ENCODE data around the gene ANKS1B.
"Not testable (repeated sequence)": the region's sequence is repeated elsewhere in the genome, so short reads cannot be mapped to it uniquely, and the experiment has no call there.

The ANKS1B gene

GRCh38 chr12:99758997-99759396 is 225.7 kb downstream of the ANKS1B start:
- DNase-seq (ENCODE audit: low read depth), result no peak

- no peak for DNase-seq (ENCODE audit: low read depth)
Measured at GRCh38 chr12:99752740-99753139, 232.0 kb downstream of the ANKS1B start.

- DNase-seq (ENCODE audit: low read depth), result no peak
Measured at GRCh38 chr12:99746538-99746937, 238.2 kb downstream of the ANKS1B start.

GRCh38 chr12:99745895-99746294 is 238.8 kb downstream of the ANKS1B start:
- DNase-seq (ENCODE audit: low read depth), result no peak

DNA sequence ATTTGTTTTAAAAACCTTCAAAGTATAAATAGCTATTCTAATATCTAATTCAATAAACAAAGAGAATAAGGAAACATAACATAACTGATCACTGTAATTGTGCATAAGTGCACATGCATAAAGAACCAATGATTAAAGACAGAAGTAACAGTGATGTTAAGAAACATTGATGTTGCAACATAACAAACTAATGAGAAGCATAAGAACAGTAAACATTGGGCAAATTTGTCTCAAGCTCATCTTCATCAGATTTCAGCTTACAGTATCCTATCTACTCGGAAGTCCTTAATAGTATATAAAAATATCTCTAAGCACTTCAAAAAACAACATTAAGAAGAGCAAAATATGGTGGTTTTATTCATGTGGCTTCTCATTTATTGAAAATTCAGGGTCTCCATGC is 239.6 kb downstream of the ANKS1B start:
- no peak for DNase-seq (ENCODE audit: low read depth)

GRCh38 chr12:99736760-99737269 is 247.9 kb downstream of the ANKS1B start:
- DNase-seq (ENCODE audit: low read depth), result no peak

DNA sequence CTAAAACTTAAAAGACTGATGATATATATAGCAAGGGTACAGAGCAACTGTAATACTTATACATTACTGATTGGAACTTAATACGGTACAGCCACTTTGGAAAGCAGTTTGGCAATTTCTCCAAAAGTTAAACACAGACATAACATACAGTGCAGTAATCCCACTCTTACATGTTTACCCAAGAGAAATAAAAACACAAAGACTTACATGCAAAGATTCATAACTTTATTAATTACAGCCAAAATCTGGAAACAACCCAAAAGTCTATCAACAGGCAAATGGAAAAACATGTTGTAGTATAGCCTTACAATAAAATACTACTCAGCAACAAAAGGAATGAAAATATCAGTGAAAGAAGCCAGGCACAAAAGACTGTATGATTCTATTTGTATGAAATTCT is 252.6 kb downstream of the ANKS1B start:
- no peak for DNase-seq (ENCODE audit: low read depth)

DNA sequence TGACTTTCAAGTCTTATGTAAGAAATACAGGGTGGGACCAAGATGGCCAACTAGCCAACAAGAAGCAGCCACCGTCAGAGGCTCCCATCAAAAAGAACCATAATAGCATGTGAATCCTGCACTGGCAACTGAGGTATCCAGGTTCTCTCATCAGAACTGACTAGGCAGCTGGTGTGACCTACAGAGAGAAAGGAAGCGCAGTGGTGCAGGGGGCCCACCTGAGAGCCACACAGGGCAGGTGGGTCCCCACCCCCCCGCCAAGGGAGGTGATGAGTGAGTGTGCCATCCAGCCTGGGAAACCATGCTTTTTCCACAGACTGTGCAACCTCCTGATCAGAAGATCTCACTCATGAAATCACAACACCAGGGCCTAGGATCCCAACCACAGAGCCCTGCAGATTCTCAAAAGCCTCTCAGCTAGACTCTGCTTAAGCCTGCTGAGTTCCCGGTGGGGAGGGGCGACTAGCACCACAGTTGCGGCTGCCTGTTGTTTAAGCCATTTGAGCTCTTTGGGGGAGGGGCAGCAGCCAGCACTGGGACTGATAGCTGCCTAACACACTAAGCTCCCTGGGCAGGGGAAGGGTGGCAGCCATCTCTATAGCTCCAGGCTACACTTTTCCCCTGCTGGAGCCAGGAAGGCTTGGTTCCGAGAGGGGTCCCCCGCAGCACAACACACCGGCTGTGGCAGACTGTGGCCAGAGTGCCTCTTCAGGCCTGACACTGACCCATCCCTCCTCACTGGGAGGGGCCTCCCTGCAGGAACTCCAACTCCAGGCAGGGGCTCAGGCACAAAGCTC is 261.8 kb downstream of the ANKS1B start:
- DNase-seq (ENCODE audit: low read depth), result no peak

DNA sequence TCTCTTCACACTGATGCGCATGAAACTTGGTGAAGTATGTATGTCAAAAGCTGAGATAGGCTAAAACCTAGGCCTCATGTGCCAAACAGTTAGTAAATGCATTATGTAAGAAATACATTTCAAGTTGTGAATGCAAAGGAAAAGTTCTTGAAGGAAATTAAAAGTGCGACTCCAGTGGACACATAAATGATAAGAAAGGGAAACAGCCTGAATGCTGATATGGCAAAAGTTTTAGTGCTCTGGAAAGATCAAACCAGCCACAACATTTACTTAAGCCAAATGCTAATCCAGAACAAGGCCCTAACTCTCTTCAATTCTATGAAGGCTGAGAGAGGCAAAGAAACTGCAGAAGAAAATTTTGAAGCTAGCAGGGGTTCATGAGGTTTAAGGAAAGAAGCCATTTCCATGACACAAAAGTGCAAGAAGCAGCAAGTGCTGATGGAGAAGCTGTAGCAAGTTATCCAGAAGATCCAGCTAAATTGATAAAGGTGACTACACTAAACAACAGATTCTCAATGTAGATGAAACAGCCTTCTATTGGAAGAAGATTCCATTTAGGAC is 262.9 kb downstream of the ANKS1B start:
- no peak for DNase-seq (ENCODE audit: low read depth)

DNA sequence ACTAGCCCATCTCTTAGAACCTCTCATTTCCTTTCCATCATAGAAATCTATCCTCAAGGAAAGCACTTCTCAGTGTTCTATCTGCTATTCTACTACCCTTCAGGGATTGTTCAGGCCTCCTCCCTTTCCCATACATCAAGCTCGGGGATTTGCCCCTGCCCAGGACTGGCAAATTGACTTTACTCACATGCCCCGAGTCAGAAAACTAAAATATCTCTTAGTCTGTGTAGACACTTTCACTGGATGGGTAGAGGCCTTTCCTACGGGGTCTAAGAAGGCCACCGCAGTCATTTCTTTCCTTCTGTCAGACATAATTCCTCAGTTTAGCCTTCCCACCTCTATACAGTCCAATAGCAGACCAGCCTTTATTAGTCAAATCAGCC is 264.7 kb downstream of the ANKS1B start:
- DNase-seq (ENCODE audit: low read depth), result not testable (repeated sequence)

GRCh38 chr12:99719411-99720082 is 265.2 kb downstream of the ANKS1B start:
- not testable (repeated sequence) for DNase-seq (ENCODE audit: low read depth)

DNA sequence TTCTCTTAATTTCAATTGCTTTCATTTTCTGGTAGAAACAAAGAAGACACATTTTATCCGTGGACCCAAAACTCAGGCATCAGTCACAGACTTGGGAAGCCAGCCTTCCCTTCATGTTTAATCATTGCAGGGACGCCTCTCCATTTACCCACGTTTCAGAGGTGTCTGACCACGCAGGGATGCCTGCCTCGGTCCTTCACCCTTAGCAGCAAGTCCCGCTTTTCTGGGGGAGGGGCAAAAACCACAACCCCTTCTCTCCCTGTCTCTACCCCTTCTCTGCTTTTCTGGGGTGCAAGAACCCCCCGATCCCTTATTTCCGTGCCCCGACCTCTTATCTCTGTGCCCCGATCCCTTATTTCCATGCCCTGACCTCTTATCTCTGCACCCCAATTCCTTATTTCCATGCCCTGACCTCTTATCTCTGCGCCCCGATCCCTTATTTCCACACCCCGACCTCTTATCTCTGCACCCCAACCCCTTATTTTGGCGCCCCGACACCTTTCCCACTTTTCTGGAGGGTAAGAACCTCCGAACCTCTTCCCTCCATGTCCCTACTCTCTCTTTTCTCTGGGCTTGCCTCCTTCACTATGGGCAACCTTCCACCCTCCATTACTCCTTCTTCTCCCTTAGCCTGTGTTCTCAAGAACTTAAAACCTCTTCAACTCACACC is 268.8 kb downstream of the ANKS1B start:
- not testable (repeated sequence) for DNase-seq (ENCODE audit: low read depth)

GRCh38 chr12:99714921-99715320 is 269.8 kb downstream of the ANKS1B start:
- not testable (repeated sequence) for DNase-seq (ENCODE audit: low read depth)

DNA sequence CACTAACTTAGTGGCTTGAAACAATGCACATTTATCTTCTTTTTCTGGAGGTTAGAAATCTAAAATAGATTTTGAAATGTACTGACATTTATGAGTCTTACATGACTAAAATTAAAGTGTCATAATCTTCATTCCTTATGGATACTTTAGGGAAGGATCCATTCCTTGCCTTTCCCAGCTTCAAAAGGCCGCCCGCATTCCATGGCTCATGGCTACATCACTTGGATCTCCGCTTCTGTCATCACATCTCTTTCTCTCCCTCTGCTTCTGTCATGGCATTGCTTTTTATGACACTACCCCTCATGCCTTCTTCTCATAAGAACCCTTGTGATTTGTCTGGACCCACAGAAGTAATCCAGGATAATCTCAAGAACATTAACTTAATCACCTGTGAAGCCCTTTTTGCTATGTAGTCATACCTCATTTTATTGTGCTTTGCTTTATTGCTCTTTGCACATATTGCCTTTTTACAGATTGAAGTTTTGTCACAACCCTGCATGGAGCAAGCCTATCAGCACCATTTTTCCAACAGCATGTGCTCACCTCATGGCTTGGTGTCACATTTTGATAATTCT is 270.7 kb downstream of the ANKS1B start:
- no peak for DNase-seq (ENCODE audit: low read depth)

- no peak for DNase-seq (ENCODE audit: low read depth)
Measured at GRCh38 chr12:99712281-99712680, 272.5 kb downstream of the ANKS1B start.

- DNase-seq (ENCODE audit: low read depth), result no peak
Measured at GRCh38 chr12:99711246-99711645, 273.5 kb downstream of the ANKS1B start.

- DNase-seq (ENCODE audit: low read depth), result no peak
Measured at GRCh38 chr12:99709619-99710018, 275.1 kb downstream of the ANKS1B start.

DNA sequence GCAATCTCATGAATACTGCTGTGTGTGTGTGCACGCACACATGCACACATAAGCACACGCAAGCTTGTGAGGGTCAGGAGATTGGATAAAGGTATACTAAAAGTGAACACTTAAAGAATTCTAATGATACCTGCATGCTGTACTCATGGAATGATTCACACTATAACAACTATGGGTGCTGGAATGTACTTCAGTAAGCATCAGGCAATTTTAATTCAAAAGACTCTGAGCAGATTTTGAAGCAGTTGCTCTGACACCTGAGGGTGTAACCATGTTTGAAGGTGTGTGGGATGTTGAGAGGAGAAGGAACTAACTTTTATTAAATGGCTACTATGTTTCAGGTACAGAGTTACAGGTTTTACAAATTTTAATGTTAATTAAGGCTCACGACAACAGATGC is 275.6 kb downstream of the ANKS1B start:
- no peak for DNase-seq (ENCODE audit: low read depth)

DNA sequence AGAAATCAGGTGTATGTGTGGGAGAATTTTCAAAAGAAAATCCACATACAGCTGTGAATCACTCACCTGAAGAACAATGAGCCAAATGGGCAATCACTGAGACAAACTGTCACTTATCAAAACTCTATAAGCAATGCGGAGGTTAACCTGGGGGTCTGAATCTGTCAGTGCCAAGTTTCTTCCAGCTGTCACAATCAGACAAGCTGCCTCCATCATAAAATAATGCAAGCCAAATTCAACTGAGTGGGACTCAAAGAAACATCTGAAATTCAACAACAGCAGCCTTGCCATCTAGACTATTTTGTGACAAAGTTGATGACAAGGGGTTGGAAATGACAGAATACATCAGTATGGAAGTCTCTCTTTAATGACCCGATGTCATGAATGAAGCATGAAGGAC is 276.9 kb downstream of the ANKS1B start:
- no peak for DNase-seq (ENCODE audit: low read depth)

- no peak for DNase-seq (ENCODE audit: low read depth)
Measured at GRCh38 chr12:99706736-99707473, 277.8 kb downstream of the ANKS1B start.

DNA sequence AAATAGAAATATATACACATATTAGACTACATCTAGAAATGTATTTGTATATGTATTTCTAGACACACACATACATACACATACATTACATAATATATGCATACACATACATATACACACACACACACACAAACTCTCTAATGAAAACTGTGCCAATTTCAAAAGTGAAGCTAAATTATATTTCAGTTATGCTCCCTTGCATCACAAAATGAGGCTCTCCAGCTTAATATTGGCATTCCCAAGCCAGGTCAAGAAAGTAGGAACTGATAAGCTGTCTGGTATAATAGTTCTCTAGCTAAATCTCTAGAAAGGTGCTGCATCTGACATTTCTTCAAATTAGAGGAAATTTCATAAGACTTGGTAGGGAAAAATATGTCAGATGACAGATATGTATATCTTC is 280.3 kb downstream of the ANKS1B start:
- DNase-seq (ENCODE audit: low read depth), result no peak

All from stimulated activated CD8-positive, alpha-beta memory T cell treated with anti-CD3 and anti-CD28 coated beads, Interleukin-15, amount 100 ng/mL, for 24 hours (primary cell).